ENCODE measurements around the gene CD28. TPM values are rescaled to one million over a fixed set of nuclear protein-coding genes. Genes with fewer than 3 reads are reported as not detected.

The CD28 gene
- total and polyA plus RNA-seq, 9 of the 15 experiments (the other 6 are each of a cell fraction or from before 2014, with no cell fraction given), result 0.01 to 0.11 TPM; not detected in 7

GRCh38 chr2:203748331-203749126 lies 42.1 kb downstream of the CD28 start:
- no peaks in the 10 kb centered on the region for H3K27me3 ChIP-seq (ENCODE audit: control insufficient read depth in 2 of 2, insufficient read depth in 2 of 2, low read length in 2 of 2)
- ChIA-PET CTCF (ENCODE audit: low intra/inter-chr PET ratio) (no interaction called here), POLR2A (interaction anchor here (0.7 to 2.1 kb wide), 2 partner anchors 8 to 36 kb away, joined by 4 to 7 read pairs; no protein-coding TSS in a partner anchor)
- FAIRE-seq, result no peak
- intact Hi-C loops (cut with micrococcal nuclease) (no loop called here), in situ Hi-C loops (cut with MboI) (no loop called here)
- no TSS peak for BruUV-seq (replicated peaks)
- H4K20me1 ChIP-seq (replicated peaks; ENCODE audit: control insufficient read depth, insufficient read depth, low read length), result no peaks in the 10 kb centered on the region
- no peak overlapping the region for H3K9ac ChIP-seq (ENCODE audit: insufficient read depth in 1 of 2, low read depth in 2 of 2, low read length in 2 of 2)
- H3K4me3 ChIP-seq, result no peak overlapping the region
- H3K27ac ChIP-seq (ENCODE audit: extremely low read depth, low read depth, low read length), result no peak overlapping the region
- H3K36me3 ChIP-seq (ENCODE audit: control insufficient read depth, insufficient read depth, low read length), result no peaks in the 10 kb centered on the region
- H2AFZ ChIP-seq (ENCODE audit: low read depth, low read length), result no peak overlapping the region
- ATAC-seq, result no peak
- no peaks in the 10 kb centered on the region for H3K9me3 ChIP-seq (replicated peaks; ENCODE audit: control insufficient read depth, insufficient read depth, low read depth, low read length)
- no peaks in the 10 kb centered on the region for H3K4me1 ChIP-seq (replicated peaks in 1 of 2; ENCODE audit: control insufficient read depth in 2 of 2, insufficient read depth in 2 of 2, low read length in 2 of 2)
- DNase-seq (ENCODE audit: extremely low read depth in 1 of 4, low spot score in 3 of 4), result no peak
- H3K9me1 ChIP-seq (ENCODE audit: control insufficient read depth, insufficient read depth, low read length), result no peaks in the 10 kb centered on the region
- H3K79me2 ChIP-seq (ENCODE audit: control insufficient read depth, insufficient read depth, low read length), result no peaks in the 10 kb centered on the region
- WGBS (ENCODE audit: insufficient coverage, low coverage, missing lambda C conversion rate), result 4% methylated on average over 4 of the region's 4 CpGs
- no peak overlapping the region for H3K4me2 ChIP-seq (ENCODE audit: insufficient read depth, low read length)
- TF ChIP-seq RBM17 (IDR thresholded peaks at IDR 0.05; ENCODE audit: borderline replicate concordance, low read depth, low read length), result no peak
- no peak for TF ChIP-seq FOXM1 (IDR thresholded peaks at IDR 0.05; ENCODE audit: low read depth)
- no peak for TF ChIP-seq FOXM1 (CRISPR knock-in tag; IDR thresholded peaks at IDR 0.05; ENCODE audit: low read depth)
- no peak for TF ChIP-seq CBX3 (IDR thresholded peaks at IDR 0.05; ENCODE audit: borderline replicate concordance in 1 of 2, low read length in 2 of 2)
- TF ChIP-seq SPI1 (IDR thresholded peaks at IDR 0.05; ENCODE audit: borderline replicate concordance, low read depth, low read length), result no peak
- no peak for TF ChIP-seq ZKSCAN1 (IDR thresholded peaks at IDR 0.05; ENCODE audit: low read depth, low read length)
- no peak for TF ChIP-seq ZNF280A (IDR thresholded peaks at IDR 0.05; ENCODE audit: low read depth, partially characterized antibody)
- TF ChIP-seq MGA (IDR thresholded peaks at IDR 0.05), result no peak

All from K562 (cell line).